ENCODE data around the gene BCORL1.
A peak's percentile ranks its signal among the peaks of the same experiment; 100 is the strongest.

Gene BCORL1

GRCh38 chrX:129955682-129956081 is 26.8 kb upstream of the BCORL1 start:
- no peak for DNase-seq (ENCODE audit: low read depth)
- no peak overlapping the region for H3K4me3 ChIP-seq (ENCODE audit: control insufficient read depth, low read depth, low read length)
- no peak for TF ChIP-seq CTCF (conservative IDR thresholded peaks at IDR 0.05; ENCODE audit: control insufficient read depth, insufficient read depth, low read depth, low read length)

- no peak for TF ChIP-seq CTCF (conservative IDR thresholded peaks at IDR 0.05; ENCODE audit: control insufficient read depth, insufficient read depth, low read depth, low read length)
- DNase-seq (ENCODE audit: low read depth) = no peak
- H3K4me3 ChIP-seq (ENCODE audit: control insufficient read depth, low read depth, low read length) = no peak overlapping the region
These were observed 26.3 kb upstream of the BCORL1 start for GRCh38 chrX:129956145-129956544.

DNA sequence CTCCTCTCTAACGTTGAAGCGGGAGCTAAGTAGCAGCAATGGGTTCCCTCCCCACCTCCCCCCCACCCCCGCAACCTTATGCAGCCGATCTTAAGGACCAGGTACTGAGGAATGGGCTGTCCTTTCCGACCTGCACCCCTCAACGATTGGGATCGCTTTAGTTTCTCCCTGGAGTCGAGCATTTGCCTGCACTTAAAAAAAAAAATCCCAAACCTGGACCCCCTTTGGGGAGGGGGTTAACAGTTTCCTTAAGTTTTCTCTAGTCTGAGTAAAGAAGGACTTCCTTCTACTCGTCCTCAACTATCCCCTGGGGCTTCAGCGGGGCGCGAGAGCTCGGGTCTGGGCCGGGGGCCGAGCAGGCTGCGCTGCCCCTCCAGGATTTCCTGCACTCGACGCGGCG is 25.7 kb upstream of the BCORL1 start:
- TF ChIP-seq CTCF (conservative IDR thresholded peaks at IDR 0.05; ENCODE audit: control insufficient read depth, insufficient read depth, low read depth, low read length) = no peak
- H3K4me3 ChIP-seq (ENCODE audit: control insufficient read depth, low read depth, low read length) = peak overlapping the region; percentile 13

DNA sequence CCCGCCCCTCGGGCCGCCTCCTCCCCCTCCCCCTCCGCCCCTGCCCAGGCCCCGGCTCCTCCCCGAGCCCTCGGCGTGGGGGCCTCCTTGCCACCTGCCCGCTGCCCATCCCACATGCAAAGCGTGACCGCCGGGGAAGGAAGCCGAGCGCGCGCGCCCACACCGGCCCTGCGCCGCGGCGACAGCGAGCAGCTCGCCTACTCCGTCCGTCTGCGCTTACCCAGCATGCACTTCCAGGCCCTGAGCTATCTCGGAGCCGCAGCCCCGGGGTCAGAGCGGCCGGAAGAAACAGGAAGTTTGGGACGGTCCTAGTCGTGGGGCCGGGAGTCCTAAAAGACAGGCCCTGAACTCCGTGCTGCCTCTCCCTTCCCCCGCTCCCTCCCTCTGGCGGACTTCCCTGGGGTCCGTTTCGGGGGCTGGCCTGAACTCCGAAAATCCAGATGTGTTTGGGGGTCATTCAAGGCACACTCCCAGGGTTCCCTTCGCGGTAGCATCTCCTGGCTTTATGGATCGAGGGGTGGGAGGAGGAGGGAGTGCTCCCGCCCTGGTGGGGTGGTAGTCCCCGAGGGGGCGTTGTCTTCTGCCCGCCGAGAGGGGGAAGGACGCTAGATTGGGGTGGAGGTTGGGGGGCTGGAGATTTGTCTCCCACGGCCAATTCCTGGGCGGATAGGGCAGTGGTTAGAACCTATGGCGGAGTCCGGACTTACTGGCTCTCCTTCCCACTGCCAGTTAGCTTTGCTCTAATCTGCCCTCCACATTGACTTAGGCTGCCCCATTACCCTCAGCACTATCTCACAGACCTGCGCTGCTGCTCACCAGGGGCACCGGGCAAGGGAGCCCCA is 25.0 kb upstream of the BCORL1 start:
- no peak for TF ChIP-seq CTCF (conservative IDR thresholded peaks at IDR 0.05; ENCODE audit: control insufficient read depth, insufficient read depth, low read depth, low read length)
- H3K4me3 ChIP-seq (ENCODE audit: control insufficient read depth, low read depth, low read length) = peak overlapping the region; percentile 31
- peak; percentile 33 for DNase-seq (ENCODE audit: low read depth)

More for the DNA sequence above, 25.7 kb upstream of the BCORL1 start:
- DNase-seq (ENCODE audit: low read depth) = no peak

DNA sequence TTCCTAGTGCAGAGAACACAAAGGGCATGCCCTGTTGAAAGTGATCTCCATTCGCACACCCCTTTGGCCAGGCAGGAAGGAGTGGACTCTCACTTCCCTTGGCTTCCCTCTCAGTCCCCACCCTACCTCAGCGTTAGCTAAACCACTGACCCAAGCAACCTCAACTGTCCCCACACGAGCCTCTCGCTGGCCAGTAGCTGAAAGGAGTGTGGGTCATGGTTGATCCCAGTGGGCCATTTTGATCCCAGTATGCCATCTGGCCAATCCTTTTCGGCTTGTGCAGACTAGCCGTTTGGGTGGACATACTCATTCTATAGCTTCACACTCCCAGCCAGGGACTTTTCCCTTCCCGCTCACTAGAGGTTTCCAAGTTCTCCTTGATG is 24.4 kb upstream of the BCORL1 start:
- TF ChIP-seq CTCF (conservative IDR thresholded peaks at IDR 0.05; ENCODE audit: control insufficient read depth, insufficient read depth, low read depth, low read length) = no peak
- DNase-seq (ENCODE audit: low read depth) = no peak
- H3K4me3 ChIP-seq (ENCODE audit: control insufficient read depth, low read depth, low read length) = no peak overlapping the region

DNA sequence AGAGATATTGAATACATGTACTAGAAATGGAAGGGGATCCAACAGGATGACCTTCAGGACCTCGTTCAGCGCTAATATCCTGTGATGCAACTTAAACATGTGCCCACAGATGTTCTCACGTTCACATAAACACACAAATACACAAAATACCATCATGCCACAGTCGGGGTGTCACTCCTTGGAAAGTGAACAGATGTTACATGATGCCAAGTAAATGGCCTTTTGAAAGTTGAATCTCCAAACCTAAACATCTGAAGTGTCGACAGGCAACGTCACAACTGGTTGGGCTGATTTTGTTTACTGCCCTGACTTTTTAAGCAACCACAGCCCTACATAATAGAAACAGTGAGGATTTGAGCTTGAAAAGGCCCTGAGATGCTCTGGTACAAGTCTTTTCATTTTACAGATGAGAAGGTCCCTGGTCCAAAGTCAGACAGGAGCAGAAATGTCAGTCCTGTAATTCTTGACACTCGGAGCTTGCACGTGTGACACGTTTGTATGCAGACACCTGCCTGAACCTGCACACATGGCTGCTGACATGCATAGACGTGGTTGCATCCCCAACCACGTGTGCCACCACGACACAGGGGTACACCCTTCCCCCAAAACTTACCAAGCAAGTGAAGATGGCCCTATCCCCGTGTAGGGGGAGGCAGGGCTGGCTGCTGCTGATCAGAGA is 23.5 kb upstream of the BCORL1 start:
- no peak overlapping the region for H3K4me3 ChIP-seq (ENCODE audit: control insufficient read depth, low read depth, low read length)
- DNase-seq (ENCODE audit: low read depth) = no peak
- no peak for TF ChIP-seq CTCF (conservative IDR thresholded peaks at IDR 0.05; ENCODE audit: control insufficient read depth, insufficient read depth, low read depth, low read length)
